WTC11 (cell line): ENCODE measurements around the gene NUP85.

Source experiments
- CTCF ChIP-seq: fragments of 200-600 bp; IDR thresholded peaks from 2 replicates; pipeline ENCODE4 v1.8.0; 2022; ENCODE audit warnings: antibody characterized with exemption
- MYBL2 ChIP-seq: sonication (generic); formaldehyde crosslinking; IDR thresholded peaks from 2 replicates; pipeline ENCODE4 v1.8.1; 2023; ENCODE audit warnings: mild to moderate bottlenecking, moderate library complexity, missing genetic modification reagents
- PRDM15 ChIP-seq: sonication (generic); formaldehyde crosslinking; IDR thresholded peaks from 2 replicates; pipeline ENCODE4 v1.8.0; 2022; ENCODE audit warnings: missing genetic modification reagents
- PRRX2 ChIP-seq: fragments of 250-450 bp; sonication (Bioruptor Pico); IDR thresholded peaks from 2 replicates; pipeline ENCODE4 v1.8.0; 2021; ENCODE audit warnings: mild to moderate bottlenecking
- RORB ChIP-seq: fragments of 250-450 bp; sonication (Bioruptor Pico); IDR thresholded peaks from 2 replicates; pipeline ENCODE4 v1.9.0; 2021; ENCODE audit warnings: mild to moderate bottlenecking
- SMAD3 ChIP-seq: sonication (generic); formaldehyde crosslinking; IDR thresholded peaks from 2 replicates; pipeline ENCODE4 v1.8.0; 2022; ENCODE audit warnings: missing genetic modification reagents, mild to moderate bottlenecking, borderline replicate concordance
- ZBTB21 ChIP-seq: sonication (generic); formaldehyde crosslinking; IDR thresholded peaks from 2 replicates; pipeline ENCODE4 v1.8.1; 2023; ENCODE audit warnings: mild to moderate bottlenecking, missing genetic modification reagents, borderline replicate concordance
- ZNF423 ChIP-seq: fragments of 250-450 bp; sonication (Bioruptor Pico); IDR thresholded peaks from 2 replicates; pipeline ENCODE4 v2.1.2; 2022; ENCODE audit warnings: mild to moderate bottlenecking, moderate library complexity

GRCh38 chr17:75174996-75175395 is 30.5 kb upstream of the NUP85 start:
- TF ChIP-seq MYBL2 (CRISPR knock-in tag) (no peak), ZNF423 (CRISPR knock-in tag) (no peak), SMAD3 (no peak), PRRX2 (CRISPR knock-in tag) (no peak), ZBTB21 (CRISPR knock-in tag) (no peak), CTCF (no peak), PRDM15 (CRISPR knock-in tag) (no peak), RORB (no peak)
